GM23338 (cell line): ENCODE results near the gene KATNAL2. TPM values are rescaled to one million over a fixed set of nuclear protein-coding genes. Genes with fewer than 3 reads are reported as not detected.

Source experiments
- ATAC-seq: fragments of 200-7000 bp; cut with Tn5 transposase; 3 replicates; pipeline ENCODE4 v1.9.1; 2020
- DNase-seq: peaks from one replicate; pipeline ENCODE4 v3.0.0-alpha.2; 2015; ENCODE audit warnings: low spot score
- H2AFZ ChIP-seq: fragments of 200-600 bp; sonication (generic); 2 replicates; pipeline ENCODE4 v1.8.0; 2016; ENCODE audit warnings: antibody characterized with exemption, mild to moderate bottlenecking, moderate library complexity
- H3F3A ChIP-seq: fragments of 200-600 bp; sonication (generic); replicated peaks from 2 replicates; pipeline ENCODE4 v1.8.0; 2017; ENCODE audit warnings: antibody characterized with exemption, mixed run types, low read depth
- H3K27ac ChIP-seq: fragments of 200-600 bp; sonication (generic); 2 replicates; pipeline ENCODE4 v1.6.1; 2016; ENCODE audit warnings: low read depth
- H3K27me3 ChIP-seq: fragments of 200-600 bp; sonication (generic); 2 replicates; pipeline ENCODE4 v1.8.0; 2016; ENCODE audit warnings: mild to moderate bottlenecking, mixed run types, moderate library complexity; ENCODE audit not compliant: insufficient read depth
- H3K36me3 ChIP-seq: fragments of 200-600 bp; sonication (generic); 2 replicates; pipeline ENCODE4 v1.8.0; 2016; ENCODE audit warnings: mild to moderate bottlenecking; ENCODE audit not compliant: insufficient read depth
- H3K4me1 ChIP-seq: fragments of 200-600 bp; sonication (generic); 2 replicates; pipeline ENCODE4 v1.8.0; 2016; ENCODE audit warnings: mild to moderate bottlenecking, moderate library complexity; ENCODE audit not compliant: insufficient read depth
- H3K4me2 ChIP-seq: fragments of 200-600 bp; sonication (generic); 2 replicates; pipeline ENCODE4 v1.7.1; 2017; ENCODE audit warnings: mixed run types
- H3K4me3 ChIP-seq: fragments of 200-600 bp; sonication (generic); 2 replicates; pipeline ENCODE4 v1.6.1; 2016; ENCODE audit warnings: mixed run types
- H3K79me2 ChIP-seq: fragments of 200-600 bp; sonication (generic); replicated peaks from 2 replicates; pipeline ENCODE4 v1.8.0; 2017; ENCODE audit warnings: mild to moderate bottlenecking; ENCODE audit not compliant: insufficient read depth
- H3K9me2 ChIP-seq: fragments of 200-600 bp; sonication (generic); 2 replicates; pipeline ENCODE4 v1.8.0; 2017; ENCODE audit not compliant: insufficient read depth
- H4K20me1 ChIP-seq: fragments of 200-600 bp; sonication (generic); replicated peaks from 2 replicates; pipeline ENCODE4 v1.8.0; 2017; ENCODE audit warnings: mild to moderate bottlenecking; ENCODE audit not compliant: insufficient read depth
- H3K27ac Mint-ChIP-seq: 2 replicates; pipeline ENCODE4 v1.8.0; 2020; ENCODE audit warnings: inconsistent platforms, mild to moderate bottlenecking, moderate library complexity, mixed read lengths
- H3K27me3 Mint-ChIP-seq: 3 replicates; pipeline ENCODE4 v1.8.0; 2022; ENCODE audit warnings: low read depth, mild to moderate bottlenecking, moderate library complexity, mixed read lengths, inconsistent platforms; ENCODE audit not compliant: insufficient read depth, poor library complexity
- H3K36me3 Mint-ChIP-seq: 3 replicates; pipeline ENCODE4 v1.8.0; 2021; ENCODE audit warnings: low read depth, mild to moderate bottlenecking, inconsistent platforms, moderate library complexity, mixed read lengths
- H3K4me1 Mint-ChIP-seq: 3 replicates; pipeline ENCODE4 v1.8.0; 2020; ENCODE audit warnings: mild to moderate bottlenecking, inconsistent platforms, mixed read lengths
- H3K4me3 Mint-ChIP-seq: 3 replicates; pipeline ENCODE4 v1.8.0; 2021; ENCODE audit warnings: moderate library complexity, mild to moderate bottlenecking, inconsistent platforms, mixed read lengths
- H3K9me3 Mint-ChIP-seq: 3 replicates; pipeline ENCODE4 v1.8.0; 2020; ENCODE audit warnings: moderate library complexity, mild to moderate bottlenecking, inconsistent platforms, mixed read lengths
- JUNB ChIP-seq: IDR thresholded peaks from one replicate; pipeline ENCODE4 v1.6.1; 2016; ENCODE audit warnings: antibody characterized with exemption; ENCODE audit not compliant: unreplicated experiment
- ZNF331 ChIP-seq: fragments of 250-450 bp; sonication (Bioruptor Pico); IDR thresholded peaks from 2 replicates; pipeline ENCODE4 v1.5.0; 2020; ENCODE audit warnings: low read depth, mild to moderate bottlenecking, moderate library complexity
- polyA plus RNA-seq: library from polyadenylated mRNA; unstranded; fragments of >200 nt; fragmentation: Nextera tagmentation; extraction: Ambion mirVana; gene quantifications from 2 replicates; pipeline ENCODE4 v1.2.1, GENCODE V29; 2016
- total RNA-seq: library from RNA; depleted of rRNA; stranded (reverse); fragments of >200 nt; shearing (Covaris generic); gene quantifications from 2 replicates; pipeline ENCODE4 v1.2.3, GENCODE V29; 2014
- TF ChIP-seq, protein P1 (sequence below): fragments of 250-450 bp; sonication (Bioruptor Pico); IDR thresholded peaks from 2 replicates; pipeline ENCODE4 v1.5.0; 2020; ENCODE audit warnings: mild to moderate bottlenecking, moderate library complexity

The KATNAL2 gene
- total and polyA plus RNA-seq, 2 experiments from 2014 or later = 11.8 TPM

DNA sequence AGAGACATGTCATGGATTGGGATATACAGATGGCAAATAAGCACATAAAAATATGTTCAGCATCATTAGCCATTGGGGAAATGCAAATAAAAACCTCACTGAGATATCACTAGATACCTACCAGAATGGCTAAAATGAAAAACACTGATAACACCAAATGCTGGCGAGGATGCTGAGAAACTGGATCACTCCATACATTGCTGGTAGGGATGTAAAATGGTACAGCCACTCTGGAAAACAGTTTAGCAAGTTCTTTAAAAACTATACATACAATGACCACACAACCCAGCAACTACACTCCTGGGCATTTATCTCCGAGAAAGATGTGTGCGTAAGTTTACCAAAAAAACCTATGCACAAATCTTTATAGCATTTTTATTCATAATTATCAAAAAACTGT is 14.0 kb upstream of the KATNAL2 start:
- peaks cover 7% of the 10 kb centered on the region for H4K20me1 ChIP-seq
- H3K27ac Mint-ChIP-seq = no peak overlapping the region
- H3K4me3 ChIP-seq = no peak overlapping the region

More for the DNA sequence above, 14.0 kb upstream of the KATNAL2 start:
- Histone ChIP-seq H3F3A (peaks cover 7% of the 10 kb centered on the region; the same call in 1 of the 2 replicates), H3K4me1 (peaks cover 13% of the 10 kb centered on the region), H3K36me3 (no peaks in the 10 kb centered on the region), H3K9me2 (no peaks in the 10 kb centered on the region), H3K27ac (no peak overlapping the region), H3K79me2 (peaks cover 90% of the 10 kb centered on the region), H2AFZ (no peak overlapping the region), H3K27me3 (no peaks in the 10 kb centered on the region), H3K4me2 (no peak overlapping the region)
- Mint-ChIP-seq H3K36me3 (peaks cover 52% of the 10 kb centered on the region), H3K4me3 (no peak overlapping the region), H3K27me3 (peaks cover 2% of the 10 kb centered on the region), H3K4me1 (peaks cover 14% of the 10 kb centered on the region), H3K9me3 (peaks cover 9% of the 10 kb centered on the region; the same call in 2 of the 3 replicates)
- DNase-seq (no peak), ATAC-seq (no peak)
- TF ChIP-seq JUNB (no peak), ZNF331 (CRISPR knock-in tag) (no peak)
- TF ChIP-seq, protein P1, sequence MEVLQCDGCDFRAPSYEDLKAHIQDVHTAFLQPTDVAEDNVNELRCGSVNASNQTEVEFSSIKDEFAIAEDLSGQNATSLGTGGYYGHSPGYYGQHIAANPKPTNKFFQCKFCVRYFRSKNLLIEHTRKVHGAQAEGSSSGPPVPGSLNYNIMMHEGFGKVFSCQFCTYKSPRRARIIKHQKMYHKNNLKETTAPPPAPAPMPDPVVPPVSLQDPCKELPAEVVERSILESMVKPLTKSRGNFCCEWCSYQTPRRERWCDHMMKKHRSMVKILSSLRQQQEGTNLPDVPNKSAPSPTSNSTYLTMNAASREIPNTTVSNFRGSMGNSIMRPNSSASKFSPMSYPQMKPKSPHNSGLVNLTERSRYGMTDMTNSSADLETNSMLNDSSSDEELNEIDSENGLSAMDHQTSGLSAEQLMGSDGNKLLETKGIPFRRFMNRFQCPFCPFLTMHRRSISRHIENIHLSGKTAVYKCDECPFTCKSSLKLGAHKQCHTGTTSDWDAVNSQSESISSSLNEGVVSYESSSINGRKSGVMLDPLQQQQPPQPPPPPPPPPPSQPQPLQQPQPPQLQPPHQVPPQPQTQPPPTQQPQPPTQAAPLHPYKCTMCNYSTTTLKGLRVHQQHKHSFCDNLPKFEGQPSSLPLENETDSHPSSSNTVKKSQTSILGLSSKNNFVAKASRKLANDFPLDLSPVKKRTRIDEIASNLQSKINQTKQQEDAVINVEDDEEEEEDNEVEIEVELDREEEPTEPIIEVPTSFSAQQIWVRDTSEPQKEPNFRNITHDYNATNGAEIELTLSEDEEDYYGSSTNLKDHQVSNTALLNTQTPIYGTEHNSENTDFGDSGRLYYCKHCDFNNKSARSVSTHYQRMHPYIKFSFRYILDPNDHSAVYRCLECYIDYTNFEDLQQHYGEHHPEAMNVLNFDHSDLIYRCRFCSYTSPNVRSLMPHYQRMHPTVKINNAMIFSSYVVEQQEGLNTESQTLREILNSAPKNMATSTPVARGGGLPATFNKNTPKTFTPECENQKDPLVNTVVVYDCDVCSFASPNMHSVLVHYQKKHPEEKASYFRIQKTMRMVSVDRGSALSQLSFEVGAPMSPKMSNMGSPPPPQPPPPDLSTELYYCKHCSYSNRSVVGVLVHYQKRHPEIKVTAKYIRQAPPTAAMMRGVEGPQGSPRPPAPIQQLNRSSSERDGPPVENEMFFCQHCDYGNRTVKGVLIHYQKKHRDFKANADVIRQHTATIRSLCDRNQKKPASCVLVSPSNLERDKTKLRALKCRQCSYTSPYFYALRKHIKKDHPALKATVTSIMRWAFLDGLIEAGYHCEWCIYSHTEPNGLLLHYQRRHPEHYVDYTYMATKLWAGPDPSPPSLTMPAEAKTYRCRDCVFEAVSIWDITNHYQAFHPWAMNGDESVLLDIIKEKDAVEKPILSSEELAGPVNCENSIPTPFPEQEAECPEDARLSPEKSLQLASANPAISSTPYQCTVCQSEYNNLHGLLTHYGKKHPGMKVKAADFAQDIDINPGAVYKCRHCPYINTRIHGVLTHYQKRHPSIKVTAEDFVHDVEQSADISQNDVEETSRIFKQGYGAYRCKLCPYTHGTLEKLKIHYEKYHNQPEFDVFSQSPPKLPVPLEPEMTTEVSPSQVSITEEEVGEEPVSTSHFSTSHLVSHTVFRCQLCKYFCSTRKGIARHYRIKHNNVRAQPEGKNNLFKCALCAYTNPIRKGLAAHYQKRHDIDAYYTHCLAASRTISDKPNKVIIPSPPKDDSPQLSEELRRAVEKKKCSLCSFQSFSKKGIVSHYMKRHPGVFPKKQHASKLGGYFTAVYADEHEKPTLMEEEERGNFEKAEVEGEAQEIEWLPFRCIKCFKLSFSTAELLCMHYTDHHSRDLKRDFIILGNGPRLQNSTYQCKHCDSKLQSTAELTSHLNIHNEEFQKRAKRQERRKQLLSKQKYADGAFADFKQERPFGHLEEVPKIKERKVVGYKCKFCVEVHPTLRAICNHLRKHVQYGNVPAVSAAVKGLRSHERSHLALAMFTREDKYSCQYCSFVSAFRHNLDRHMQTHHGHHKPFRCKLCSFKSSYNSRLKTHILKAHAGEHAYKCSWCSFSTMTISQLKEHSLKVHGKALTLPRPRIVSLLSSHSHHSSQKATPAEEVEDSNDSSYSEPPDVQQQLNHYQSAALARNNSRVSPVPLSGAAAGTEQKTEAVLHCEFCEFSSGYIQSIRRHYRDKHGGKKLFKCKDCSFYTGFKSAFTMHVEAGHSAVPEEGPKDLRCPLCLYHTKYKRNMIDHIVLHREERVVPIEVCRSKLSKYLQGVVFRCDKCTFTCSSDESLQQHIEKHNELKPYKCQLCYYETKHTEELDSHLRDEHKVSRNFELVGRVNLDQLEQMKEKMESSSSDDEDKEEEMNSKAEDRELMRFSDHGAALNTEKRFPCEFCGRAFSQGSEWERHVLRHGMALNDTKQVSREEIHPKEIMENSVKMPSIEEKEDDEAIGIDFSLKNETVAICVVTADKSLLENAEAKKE (CRISPR knock-in tag) = no peak
